Testis (tissue), 3 donors: Measurements from ENCODE around the gene FCAMR. TPM values are rescaled to one million over a fixed set of nuclear protein-coding genes. Genes with fewer than 3 reads are reported as not detected.

Experiments used
- DNase-seq: peaks from one replicate; pipeline ENCODE4 v3.0.0-alpha.2; 2019
- H3K27ac ChIP-seq, 2 donors: fragments of 200-600 bp; sonication (generic); one replicate each; pipeline ENCODE4 v1.5.1; 2019
- H3K27me3 ChIP-seq: fragments of 200-600 bp; sonication (generic); one replicate; pipeline ENCODE4 v1.5.1; 2019
- H3K36me3 ChIP-seq: fragments of 200-600 bp; sonication (generic); one replicate; pipeline ENCODE4 v1.5.1; 2017; ENCODE audit warnings: low read depth; ENCODE audit errors: missing control alignments
- H3K4me1 ChIP-seq: fragments of 200-600 bp; sonication (generic); one replicate; pipeline ENCODE4 v1.5.1; 2019
- H3K4me3 ChIP-seq, 2 donors: fragments of 200-600 bp; sonication (generic); one replicate each; pipeline ENCODE4 v1.5.1; 2017 to 2019
- H3K9me3 ChIP-seq: fragments of 200-600 bp; sonication (generic); one replicate; pipeline ENCODE4 v1.5.1; 2017
- POLR2A ChIP-seq: fragments of 450-650 bp; IDR thresholded peaks from one replicate; pipeline ENCODE4 v1.6.1; 2017; ENCODE audit warnings: antibody characterized with exemption, mild to moderate bottlenecking, moderate library complexity
- WGBS, 2 donors: methylation state at CpG; one replicate each; pipeline ENCODE4 v1.1.5; 2018; 5-methylcytosine and 5-hydroxymethylcytosine counted together
- intact Hi-C: fragments of 100-400 bp; cut with DNase I; formaldehyde crosslinking; loops from one replicate; pipeline ENCODE4 v1.15.1; 2023; ENCODE audit warnings: low total_unique reads
- polyA plus RNA-seq: library from polyadenylated mRNA; stranded (reverse); fragments of 350-450 nt; fragmentation: Illumina TruSeq; extraction: RNeasy Lipid Tissue Mini Kit (QIAGEN cat#74804); gene quantifications from one replicate; pipeline ENCODE4 v1.2.3, GENCODE V29; 2014; ENCODE audit warnings: low read depth, low replicate concordance; ENCODE audit not compliant: insufficient read depth
- total RNA-seq, 2 donors: library from RNA; depleted of rRNA; stranded (reverse); fragments of >200 nt; gene quantifications; one replicate each; pipeline ENCODE4 v1.2.3, GENCODE V29; 2016
- TF ChIP-seq, protein P1 (sequence below), 3 experiments: fragments of 450-650 bp in 2 of 3; fragments of 200-600 bp in 1 of 3; sonication (generic) in 1 of 3; IDR thresholded peaks; one replicate each; pipeline ENCODE4 v1.5.1; 2016 to 2019; ENCODE audit warnings: antibody characterized with exemption in 3 of 3, mild to moderate bottlenecking in 2 of 3, moderate library complexity in 1 of 3

The FCAMR gene
- total and polyA plus RNA-seq, 3 donors from 2014 or later: 0.31 to 0.41 TPM; not detected in 1

- DNase-seq: no peak
- no peaks in the 10 kb centered on the region for H3K36me3 ChIP-seq
- no peak overlapping the region for H3K27ac ChIP-seq
- intact Hi-C loops: no loop called here
- no peak overlapping the region for H3K4me3 ChIP-seq
- no peaks in the 10 kb centered on the region for H3K9me3 ChIP-seq
- no peaks in the 10 kb centered on the region for H3K4me1 ChIP-seq
- WGBS, 2 donors: 73 to 74% methylated on average over 10 of the region's 10 CpGs
- H3K27me3 ChIP-seq: no peaks in the 10 kb centered on the region
- TF ChIP-seq POLR2A: no peak
- TF ChIP-seq, protein P1, sequence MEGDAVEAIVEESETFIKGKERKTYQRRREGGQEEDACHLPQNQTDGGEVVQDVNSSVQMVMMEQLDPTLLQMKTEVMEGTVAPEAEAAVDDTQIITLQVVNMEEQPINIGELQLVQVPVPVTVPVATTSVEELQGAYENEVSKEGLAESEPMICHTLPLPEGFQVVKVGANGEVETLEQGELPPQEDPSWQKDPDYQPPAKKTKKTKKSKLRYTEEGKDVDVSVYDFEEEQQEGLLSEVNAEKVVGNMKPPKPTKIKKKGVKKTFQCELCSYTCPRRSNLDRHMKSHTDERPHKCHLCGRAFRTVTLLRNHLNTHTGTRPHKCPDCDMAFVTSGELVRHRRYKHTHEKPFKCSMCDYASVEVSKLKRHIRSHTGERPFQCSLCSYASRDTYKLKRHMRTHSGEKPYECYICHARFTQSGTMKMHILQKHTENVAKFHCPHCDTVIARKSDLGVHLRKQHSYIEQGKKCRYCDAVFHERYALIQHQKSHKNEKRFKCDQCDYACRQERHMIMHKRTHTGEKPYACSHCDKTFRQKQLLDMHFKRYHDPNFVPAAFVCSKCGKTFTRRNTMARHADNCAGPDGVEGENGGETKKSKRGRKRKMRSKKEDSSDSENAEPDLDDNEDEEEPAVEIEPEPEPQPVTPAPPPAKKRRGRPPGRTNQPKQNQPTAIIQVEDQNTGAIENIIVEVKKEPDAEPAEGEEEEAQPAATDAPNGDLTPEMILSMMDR (IDR thresholded peaks at IDR 0.05): no peak
These were observed 62.2 kb downstream of the FCAMR start for GRCh38 chr1:206908038-206908437.

Other genes starting within 250 kb of the FCAMR start
- gene IL19, start 199.7 kb downstream of the FCAMR start, total RNA-seq: not detected
- gene IL19, start 199.7 kb downstream of the FCAMR start, polyA plus RNA-seq: 0.37 TPM
- gene IL10, start 198.0 kb downstream of the FCAMR start, total RNA-seq: 1 to 10 TPM; 1.4 to 1.7 TPM
- 3.5 TPM for gene IL10, start 198.0 kb downstream of the FCAMR start, polyA plus RNA-seq
- gene IL20, start 104.8 kb downstream of the FCAMR start, total RNA-seq: under 1 TPM in 1 of 2 donors, not detected in 1; 0.43 TPM
- gene IL20, start 104.8 kb downstream of the FCAMR start, polyA plus RNA-seq: 0.37 TPM
- not detected for gene IL24, start 73.0 kb downstream of the FCAMR start, total RNA-seq
- gene IL24, start 73.0 kb downstream of the FCAMR start, polyA plus RNA-seq: not detected
- 1 to 10 TPM; 1.1 to 1.3 TPM for gene FCMR, start 48.5 kb downstream of the FCAMR start, total RNA-seq
- 5.3 TPM for gene FCMR, start 48.5 kb downstream of the FCAMR start, polyA plus RNA-seq
- gene PIGR, start 24.0 kb downstream of the FCAMR start, total RNA-seq: not detected
- gene PIGR, start 24.0 kb downstream of the FCAMR start, polyA plus RNA-seq: 0.38 TPM
- under 1 TPM; 0.31 to 0.71 TPM for gene C1orf116, start 62.3 kb upstream of the FCAMR start, total RNA-seq
- gene C1orf116, start 62.3 kb upstream of the FCAMR start, polyA plus RNA-seq: 0.88 TPM
- 10 to 100 TPM; 10.9 to 12.3 TPM for gene YOD1, start 80.7 kb upstream of the FCAMR start, total RNA-seq
- 8.7 TPM for gene YOD1, start 80.7 kb upstream of the FCAMR start, polyA plus RNA-seq
- gene PFKFB2, start 82.8 kb upstream of the FCAMR start, total RNA-seq: 10 to 100 TPM; 13.9 to 17.6 TPM
- gene PFKFB2, start 82.8 kb upstream of the FCAMR start, polyA plus RNA-seq: 12.9 TPM
- under 1 TPM; 0.63 to 0.87 TPM for gene C4BPB, start 118.4 kb upstream of the FCAMR start, total RNA-seq
- 1.6 TPM for gene C4BPB, start 118.4 kb upstream of the FCAMR start, polyA plus RNA-seq
- gene C4BPA, start 133.8 kb upstream of the FCAMR start, total RNA-seq: under 1 TPM; 0.24 to 0.43 TPM
- gene C4BPA, start 133.8 kb upstream of the FCAMR start, polyA plus RNA-seq: 1.0 TPM